Measurements from ENCODE around the gene TAF10.
A peak's percentile ranks its signal among the peaks of the same experiment; 100 is the strongest.

The TAF10 gene

GRCh38 chr11:6623391-6624363 lies 11.7 kb upstream of the TAF10 start:
- no peak for DNase-seq

GRCh38 chr11:6622261-6623171 lies 10.5 kb upstream of the TAF10 start:
- DNase-seq: no peak

GRCh38 chr11:6621711-6622211 lies 9.7 kb upstream of the TAF10 start:
- no peak for DNase-seq

- no peak for DNase-seq
Measured at GRCh38 chr11:6620636-6621035, 8.6 kb upstream of the TAF10 start.

GRCh38 chr11:6619004-6619745 lies 7.2 kb upstream of the TAF10 start, which contains the start of gene TPP1:
TPP1 (minus strand) TSS chr11:6619422; CDS start chr11:6619400, 22 bp downstream.
- peak; percentile 77 to 93 for DNase-seq

GRCh38 chr11:6618117-6619003 lies 6.3 kb upstream of the TAF10 start:
- no peak for DNase-seq

GRCh38 chr11:6617315-6617781 lies 5.3 kb upstream of the TAF10 start:
- DNase-seq: no peak

GRCh38 chr11:6616596-6617250 lies 4.7 kb upstream of the TAF10 start:
- no peak for DNase-seq

- no peak for DNase-seq
Measured at GRCh38 chr11:6615882-6616585, 4.0 kb upstream of the TAF10 start.

GRCh38 chr11:6615046-6615445 lies 3.0 kb upstream of the TAF10 start:
- no peak for DNase-seq

GRCh38 chr11:6614446-6614845 lies 2.4 kb upstream of the TAF10 start:
- no peak for DNase-seq

GRCh38 chr11:6613496-6613895 lies 1.5 kb upstream of the TAF10 start:
- DNase-seq: no peak

GRCh38 chr11:6611963-6612212 lies 128 bp downstream of the TAF10 start:
- no peak for DNase-seq

GRCh38 chr11:6611092-6611962 lies 689 bp downstream of the TAF10 start:
- DNase-seq: no peak

GRCh38 chr11:6610591-6610990 lies 1.4 kb downstream of the TAF10 start:
- no peak for DNase-seq

- DNase-seq: no peak
Measured at GRCh38 chr11:6609502-6610015, 2.5 kb downstream of the TAF10 start.

GRCh38 chr11:6608726-6609501 lies 3.1 kb downstream of the TAF10 start:
- no peak for DNase-seq

- no peak for DNase-seq
Measured at GRCh38 chr11:6608011-6608410, 4.0 kb downstream of the TAF10 start.
